ENCODE results near the gene ANKK1.

The ANKK1 gene

DNA sequence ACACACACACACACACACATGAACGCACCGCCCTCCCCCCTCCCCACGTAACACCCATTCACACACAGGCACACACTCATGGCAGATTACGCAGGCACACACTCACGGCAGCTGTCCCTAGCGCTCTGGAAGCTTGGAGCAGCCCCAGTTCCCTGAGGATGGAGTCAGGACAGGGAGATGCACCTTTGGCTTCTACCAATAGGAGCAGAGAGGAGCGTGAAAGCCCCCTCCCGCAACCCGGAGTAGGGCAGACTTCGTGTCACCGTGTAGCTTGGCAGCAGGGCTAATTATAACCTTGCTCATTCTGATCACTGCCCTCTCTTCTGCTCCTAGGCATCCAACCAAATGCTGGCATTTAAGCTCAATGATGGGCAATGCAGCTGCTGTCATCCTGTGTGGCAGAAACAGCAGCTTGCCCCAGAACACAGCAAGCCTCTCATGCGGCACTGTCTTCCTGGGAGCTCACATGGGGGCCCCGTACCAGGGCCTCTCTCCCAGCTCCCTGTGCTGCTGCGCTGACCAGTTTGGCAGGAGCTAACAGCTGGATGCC is 31.9 kb downstream of the ANKK1 start:
- no peaks in the 10 kb centered on the region for H3K4me1 ChIP-seq (ENCODE audit: control insufficient read depth, low read length)
- no peaks in the 10 kb centered on the region for H3K79me2 ChIP-seq (ENCODE audit: control insufficient read depth, low read length)
- H4K20me1 ChIP-seq (ENCODE audit: control insufficient read depth, insufficient read depth, low read depth, low read length) = no peaks in the 10 kb centered on the region
- H3K27me3 ChIP-seq (ENCODE audit: control insufficient read depth, low read length) = no peaks in the 10 kb centered on the region
- no peaks in the 10 kb centered on the region for H3K9me2 ChIP-seq (replicated peaks; ENCODE audit: control insufficient read depth, low read length)
- no peak overlapping the region for H3K27ac ChIP-seq (ENCODE audit: low read depth, low read length)
- no peaks in the 10 kb centered on the region for H3K9me3 ChIP-seq (ENCODE audit: control insufficient read depth, insufficient read depth, low read length)
- H3K4me2 ChIP-seq (ENCODE audit: low read length) = no peak overlapping the region
- no peak overlapping the region for H3K4me3 ChIP-seq (ENCODE audit: low read length)
- no peaks in the 10 kb centered on the region for H3F3A ChIP-seq (ENCODE audit: control insufficient read depth, insufficient read depth)
- no peaks in the 10 kb centered on the region for H3K36me3 ChIP-seq (ENCODE audit: control insufficient read depth, low read length)
- TF ChIP-seq EZH2phosphoT487 (IDR thresholded peaks at IDR 0.05; ENCODE audit: borderline replicate concordance, low read length) = no peak
- TF ChIP-seq, protein P1, sequence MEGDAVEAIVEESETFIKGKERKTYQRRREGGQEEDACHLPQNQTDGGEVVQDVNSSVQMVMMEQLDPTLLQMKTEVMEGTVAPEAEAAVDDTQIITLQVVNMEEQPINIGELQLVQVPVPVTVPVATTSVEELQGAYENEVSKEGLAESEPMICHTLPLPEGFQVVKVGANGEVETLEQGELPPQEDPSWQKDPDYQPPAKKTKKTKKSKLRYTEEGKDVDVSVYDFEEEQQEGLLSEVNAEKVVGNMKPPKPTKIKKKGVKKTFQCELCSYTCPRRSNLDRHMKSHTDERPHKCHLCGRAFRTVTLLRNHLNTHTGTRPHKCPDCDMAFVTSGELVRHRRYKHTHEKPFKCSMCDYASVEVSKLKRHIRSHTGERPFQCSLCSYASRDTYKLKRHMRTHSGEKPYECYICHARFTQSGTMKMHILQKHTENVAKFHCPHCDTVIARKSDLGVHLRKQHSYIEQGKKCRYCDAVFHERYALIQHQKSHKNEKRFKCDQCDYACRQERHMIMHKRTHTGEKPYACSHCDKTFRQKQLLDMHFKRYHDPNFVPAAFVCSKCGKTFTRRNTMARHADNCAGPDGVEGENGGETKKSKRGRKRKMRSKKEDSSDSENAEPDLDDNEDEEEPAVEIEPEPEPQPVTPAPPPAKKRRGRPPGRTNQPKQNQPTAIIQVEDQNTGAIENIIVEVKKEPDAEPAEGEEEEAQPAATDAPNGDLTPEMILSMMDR (IDR thresholded peaks at IDR 0.05; ENCODE audit: low read depth, low read length, poor library complexity, severe bottlenecking) = no peak

- no peak for TF ChIP-seq EZH2phosphoT487 (IDR thresholded peaks at IDR 0.05; ENCODE audit: borderline replicate concordance, low read length)
- TF ChIP-seq, protein P1 (IDR thresholded peaks at IDR 0.05; ENCODE audit: low read depth, low read length, poor library complexity, severe bottlenecking) = no peak
- Histone ChIP-seq H3F3A (ENCODE audit: control insufficient read depth, insufficient read depth) (no peaks in the 10 kb centered on the region), H3K4me3 (ENCODE audit: low read length) (no peak overlapping the region), H3K79me2 (ENCODE audit: control insufficient read depth, low read length) (no peaks in the 10 kb centered on the region), H3K4me1 (ENCODE audit: control insufficient read depth, low read length) (no peaks in the 10 kb centered on the region), H3K36me3 (ENCODE audit: control insufficient read depth, low read length) (no peaks in the 10 kb centered on the region), H3K27me3 (ENCODE audit: control insufficient read depth, low read length) (no peaks in the 10 kb centered on the region), H3K9me3 (ENCODE audit: control insufficient read depth, insufficient read depth, low read length) (no peaks in the 10 kb centered on the region), H3K9me2 (replicated peaks; ENCODE audit: control insufficient read depth, low read length) (no peaks in the 10 kb centered on the region), H3K4me2 (ENCODE audit: low read length) (no peak overlapping the region), H4K20me1 (ENCODE audit: control insufficient read depth, insufficient read depth, low read depth, low read length) (no peaks in the 10 kb centered on the region), H3K27ac (ENCODE audit: low read depth, low read length) (no peak overlapping the region)
These were observed 33.2 kb downstream of the ANKK1 start for GRCh38 chr11:113420808-113421207.

DNA sequence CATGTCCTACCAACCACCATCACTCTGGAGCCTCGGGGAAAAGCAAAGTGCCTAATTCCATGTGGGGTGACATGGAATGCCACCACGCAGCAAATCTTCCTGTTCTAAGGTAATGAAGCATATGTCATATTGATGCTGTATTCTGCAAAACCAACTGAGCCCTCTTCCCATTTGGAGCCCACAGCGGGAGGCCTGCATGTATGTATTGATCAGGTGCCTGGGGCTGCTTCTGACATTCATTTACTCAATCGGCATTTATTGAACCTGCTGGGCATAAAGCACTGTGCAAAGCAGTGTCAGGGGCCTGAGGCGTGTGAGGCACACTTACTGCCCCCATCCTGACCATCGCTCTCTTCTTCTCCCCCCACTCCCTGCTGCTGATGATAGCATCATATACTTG is 39.1 kb downstream of the ANKK1 start:
- H4K20me1 ChIP-seq (ENCODE audit: control insufficient read depth, insufficient read depth, low read depth, low read length) = no peaks in the 10 kb centered on the region
- no peaks in the 10 kb centered on the region for H3K79me2 ChIP-seq (ENCODE audit: control insufficient read depth, low read length)
- no peaks in the 10 kb centered on the region for H3K36me3 ChIP-seq (ENCODE audit: control insufficient read depth, low read length)
- TF ChIP-seq EZH2phosphoT487 (IDR thresholded peaks at IDR 0.05; ENCODE audit: borderline replicate concordance, low read length) = no peak
- TF ChIP-seq, protein P1 (IDR thresholded peaks at IDR 0.05; ENCODE audit: low read depth, low read length, poor library complexity, severe bottlenecking) = no peak
- H3K9me2 ChIP-seq (replicated peaks; ENCODE audit: control insufficient read depth, low read length) = no peaks in the 10 kb centered on the region
- H3K4me2 ChIP-seq (ENCODE audit: low read length) = no peak overlapping the region
- H3K4me1 ChIP-seq (ENCODE audit: control insufficient read depth, low read length) = no peaks in the 10 kb centered on the region
- H3K27ac ChIP-seq (ENCODE audit: low read depth, low read length) = no peak overlapping the region
- H3K27me3 ChIP-seq (ENCODE audit: control insufficient read depth, low read length) = no peaks in the 10 kb centered on the region
- no peak overlapping the region for H3K4me3 ChIP-seq (ENCODE audit: low read length)
- no peaks in the 10 kb centered on the region for H3F3A ChIP-seq (ENCODE audit: control insufficient read depth, insufficient read depth)
- H3K9me3 ChIP-seq (ENCODE audit: control insufficient read depth, insufficient read depth, low read length) = no peaks in the 10 kb centered on the region
